Stimulated activated CD4-positive, alpha-beta T cell treated with anti-CD3 and anti-CD28 coated beads, Interleukin-2, amount 100 ng/mL, for 4 hours (primary cell): ENCODE results near the gene ARHGEF33.
"Not testable (repeated sequence)": the region's sequence is repeated elsewhere in the genome, so short reads cannot be mapped to it uniquely, and the experiment has no call there.

Source experiments
- DNase-seq: peaks from one replicate; pipeline ENCODE4 v3.0.0-alpha.2; 2020; ENCODE audit warnings: low read depth

Gene ARHGEF33

DNA sequence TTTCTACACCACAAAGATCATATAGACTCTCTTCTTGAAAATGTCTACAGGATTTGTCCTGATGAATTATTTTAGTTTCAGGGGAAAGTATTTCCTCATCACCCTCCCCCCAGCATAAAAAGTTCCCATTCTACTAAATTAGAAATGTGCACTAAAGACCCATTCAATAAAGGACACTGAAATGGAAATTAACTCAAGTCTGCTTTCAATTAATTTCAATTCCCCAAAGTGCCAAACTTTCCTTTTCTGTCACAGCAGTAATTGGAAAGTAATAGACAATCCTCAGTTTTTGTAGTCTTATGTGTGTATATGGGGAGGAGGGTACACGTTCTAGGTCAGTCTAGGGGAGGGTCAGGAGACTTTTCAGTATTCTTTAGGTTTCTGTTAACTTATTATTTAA is 21.5 kb downstream of the ARHGEF33 start:
- DNase-seq = no peak

DNA sequence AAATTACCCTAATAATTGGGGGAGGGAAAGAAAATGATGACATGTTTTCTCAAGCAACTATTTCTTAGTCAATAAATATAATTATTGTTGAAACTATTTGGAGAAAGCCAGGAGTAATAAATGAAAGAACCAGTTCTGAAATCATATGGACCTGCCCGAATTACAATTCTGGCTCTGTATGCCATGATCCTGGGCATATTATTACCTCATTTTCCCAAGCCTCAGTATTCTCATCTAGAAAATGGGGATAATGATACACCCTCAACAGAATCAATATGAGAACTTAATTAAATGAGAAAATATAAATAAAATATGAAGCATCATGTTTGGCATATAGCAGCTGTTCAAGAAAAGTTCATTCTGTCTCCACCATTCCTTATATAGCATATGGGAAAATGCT is 22.9 kb downstream of the ARHGEF33 start:
- DNase-seq = no peak

DNA sequence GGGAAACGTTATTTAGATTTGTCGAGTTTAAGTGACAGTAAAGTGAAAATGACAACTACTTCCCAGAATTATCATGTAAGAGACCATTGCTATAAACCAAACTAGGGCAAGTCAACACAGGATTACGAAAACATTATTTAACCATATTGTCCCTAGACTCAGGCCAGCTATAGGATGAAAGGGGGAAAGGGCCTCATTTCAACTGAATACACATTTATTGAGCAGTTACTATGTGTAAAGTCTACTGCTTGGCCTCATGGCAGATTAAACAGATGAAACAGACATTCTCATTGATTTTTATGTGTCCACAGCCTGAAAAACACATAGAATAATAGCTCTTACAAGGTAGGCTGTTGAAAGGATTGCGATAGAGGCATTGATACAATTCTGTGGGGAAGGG is 32.7 kb downstream of the ARHGEF33 start:
- no peak for DNase-seq

DNA sequence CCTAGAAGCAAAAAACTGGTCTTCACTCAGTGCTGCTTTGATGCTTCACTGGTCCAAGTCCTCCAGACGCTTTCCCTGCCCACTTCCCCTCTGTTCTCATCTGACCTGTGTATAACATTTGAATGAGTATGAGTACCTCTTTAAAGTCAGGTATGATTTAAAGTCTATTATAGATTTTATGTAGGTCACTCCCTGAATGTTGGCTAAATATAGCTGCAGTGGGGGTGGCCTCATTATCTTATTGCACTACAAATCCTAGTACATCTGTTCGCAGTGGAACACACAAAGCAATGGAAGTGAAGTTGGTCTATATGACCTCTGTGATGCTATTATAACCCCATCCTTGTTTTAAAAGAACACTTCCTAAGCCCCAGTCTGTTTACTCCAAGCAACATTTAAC is 33.2 kb downstream of the ARHGEF33 start:
- no peak for DNase-seq

DNA sequence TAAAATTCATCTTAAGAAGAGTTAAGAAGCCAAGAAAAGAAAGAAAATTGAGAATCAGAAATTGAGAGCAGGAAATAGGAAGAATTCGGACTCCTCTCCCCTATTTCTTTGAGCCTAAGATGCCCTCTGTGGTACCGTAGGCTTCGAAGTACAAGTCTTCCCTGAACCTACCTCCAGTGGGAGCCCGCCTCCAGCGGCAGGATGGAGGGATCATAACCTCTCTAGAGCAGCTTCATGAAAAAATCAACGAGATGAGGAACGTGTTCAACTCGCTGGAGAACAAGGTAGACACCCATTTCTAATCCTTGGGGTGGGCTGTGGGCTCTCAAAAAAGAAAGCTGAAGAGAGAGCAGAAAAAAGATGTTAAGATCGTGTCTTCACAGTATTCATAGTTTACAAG is 36.3 kb downstream of the ARHGEF33 start:
- no peak for DNase-seq

DNA sequence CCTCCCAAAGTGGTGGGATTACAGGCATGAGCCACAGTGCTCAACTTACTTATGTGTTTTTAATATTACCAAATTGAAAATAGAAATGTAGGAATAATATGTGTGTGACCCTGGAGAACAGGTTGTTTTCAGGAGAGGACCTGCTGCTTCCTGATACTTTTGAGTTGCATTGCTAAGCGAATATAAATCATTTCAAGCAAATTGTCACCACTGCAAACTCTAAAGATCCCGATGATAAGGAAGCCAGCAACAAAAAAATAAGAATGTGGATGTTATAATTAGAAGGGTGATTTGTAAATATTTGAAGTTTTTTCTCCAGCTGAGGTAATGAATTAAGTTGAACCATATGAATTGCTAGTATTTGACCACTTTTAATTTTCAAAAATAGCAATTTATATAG is 40.9 kb downstream of the ARHGEF33 start:
- DNase-seq = no peak

DNA sequence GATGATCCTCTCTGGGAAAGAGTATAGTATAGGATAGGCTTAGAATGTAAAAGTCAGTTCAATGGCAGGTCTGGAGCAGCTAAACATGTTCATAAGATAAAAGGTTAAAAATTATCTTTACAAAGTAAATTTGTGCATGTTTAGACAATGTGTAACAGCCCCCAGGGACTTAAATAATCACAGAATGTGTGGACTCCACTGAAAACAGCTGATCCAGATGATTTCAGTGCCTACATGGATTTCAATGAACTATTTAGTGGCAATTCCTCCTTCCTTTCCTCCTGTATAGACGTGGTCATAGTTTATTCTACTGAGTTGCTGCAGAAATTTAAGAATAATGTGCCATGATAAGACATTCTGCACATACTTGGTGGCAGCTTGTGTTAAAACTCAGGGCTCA is 42.9 kb downstream of the ARHGEF33 start:
- no peak for DNase-seq

DNA sequence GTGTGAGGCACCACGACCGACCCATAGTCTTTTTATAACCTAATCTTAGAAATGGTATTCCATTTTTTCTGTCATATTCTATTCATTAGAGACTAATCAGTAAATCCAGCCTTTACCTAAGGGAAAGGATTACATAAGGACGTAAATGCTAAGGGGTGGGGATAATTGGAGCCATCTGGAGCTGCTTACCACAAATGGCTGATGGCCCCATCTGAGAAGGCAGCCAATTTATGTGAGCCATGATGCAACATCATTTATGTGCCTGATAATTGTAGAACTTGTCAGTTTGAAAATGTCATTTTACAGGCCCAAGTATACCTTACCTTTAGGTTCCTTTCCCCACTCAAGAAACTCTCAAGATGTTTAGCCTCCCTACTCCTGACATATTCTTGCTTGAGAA is 44.0 kb downstream of the ARHGEF33 start:
- no peak for DNase-seq

DNA sequence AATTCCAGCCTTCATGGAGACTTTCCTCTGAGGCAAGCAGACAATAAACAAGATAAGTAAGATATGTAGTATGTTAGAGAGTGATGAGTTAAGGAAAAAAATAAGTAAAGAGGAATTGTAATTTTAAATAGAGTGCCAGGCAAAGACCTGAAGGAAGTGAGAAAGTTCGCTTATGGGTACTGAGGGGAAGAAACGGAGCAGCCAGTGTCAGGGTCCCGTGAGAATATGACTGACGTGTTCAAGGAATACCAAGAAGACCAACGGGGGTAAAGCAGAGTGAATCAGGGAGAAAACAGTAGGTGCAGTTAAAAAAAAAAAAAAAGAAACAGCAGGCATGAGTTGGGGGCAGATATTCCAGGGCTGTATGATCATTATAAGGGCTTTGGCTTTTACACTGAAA is 45.1 kb downstream of the ARHGEF33 start:
- no peak for DNase-seq

DNA sequence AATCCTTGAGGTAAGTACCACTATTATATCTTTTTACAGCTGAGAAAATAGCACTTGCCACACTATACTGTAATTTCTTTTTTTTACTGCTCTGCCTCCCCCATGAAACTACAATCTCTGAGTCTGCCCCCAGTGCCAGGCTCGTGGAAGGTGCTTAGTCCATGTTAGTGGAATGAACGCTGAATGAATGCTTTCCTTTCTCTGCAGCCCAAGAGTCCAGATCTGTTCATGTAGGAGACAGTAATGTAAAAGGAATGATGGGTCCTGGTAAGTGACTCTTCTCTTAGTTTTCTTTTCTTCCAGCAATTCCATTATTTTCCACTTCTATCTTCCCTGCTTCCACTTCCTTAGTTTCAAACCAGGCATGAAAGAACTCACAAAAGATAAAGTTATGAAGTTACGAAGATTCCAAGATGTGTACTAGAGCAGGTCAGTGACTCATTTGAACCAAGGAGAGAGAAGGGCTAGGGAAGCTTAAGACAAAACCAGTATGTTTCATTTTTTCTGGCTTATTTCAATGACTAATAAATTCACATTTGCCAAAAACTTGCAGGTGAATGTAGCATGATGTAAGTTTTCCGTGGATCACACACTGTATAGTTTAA is 46.0 kb downstream of the ARHGEF33 start:
- no peak for DNase-seq

DNA sequence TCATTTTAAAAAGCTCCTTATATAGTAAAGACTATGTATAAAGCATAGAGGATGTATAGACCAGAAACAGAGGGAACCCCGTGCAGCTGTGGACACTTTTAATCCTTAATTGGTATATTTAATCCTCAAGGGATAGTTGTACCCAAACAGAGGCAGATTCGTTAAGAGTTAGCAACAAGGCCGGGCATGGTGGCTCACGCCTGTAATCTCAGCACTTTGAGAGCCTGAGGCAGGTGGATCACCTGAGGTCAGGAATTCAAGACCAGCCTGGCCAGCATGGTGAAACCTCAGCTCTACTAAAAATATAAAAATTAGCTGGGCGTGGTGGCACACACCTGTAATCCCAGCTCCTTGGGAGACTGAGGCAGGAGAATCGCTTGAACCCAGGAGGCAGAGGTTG is 46.8 kb downstream of the ARHGEF33 start:
- not testable (repeated sequence) for DNase-seq

DNA sequence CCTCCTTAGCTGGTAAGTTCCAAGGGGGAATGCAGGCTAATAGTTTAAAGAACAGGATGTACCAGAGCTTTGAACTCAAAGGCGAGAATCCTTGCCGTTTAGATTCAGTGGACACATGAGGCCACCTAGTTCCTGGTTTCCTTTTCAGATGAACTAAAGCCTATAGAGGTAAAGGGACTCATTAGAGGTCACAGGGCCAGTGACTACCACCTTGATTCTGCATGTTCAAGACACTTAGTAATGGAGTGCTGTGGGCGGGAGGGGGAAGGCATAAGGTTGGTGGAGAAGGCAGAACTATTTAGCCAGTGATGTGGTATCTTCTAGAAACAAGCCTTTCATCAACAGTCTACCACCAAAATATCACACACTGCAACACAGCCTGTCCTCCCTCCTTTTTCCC is 47.9 kb downstream of the ARHGEF33 start:
- no peak for DNase-seq

DNA sequence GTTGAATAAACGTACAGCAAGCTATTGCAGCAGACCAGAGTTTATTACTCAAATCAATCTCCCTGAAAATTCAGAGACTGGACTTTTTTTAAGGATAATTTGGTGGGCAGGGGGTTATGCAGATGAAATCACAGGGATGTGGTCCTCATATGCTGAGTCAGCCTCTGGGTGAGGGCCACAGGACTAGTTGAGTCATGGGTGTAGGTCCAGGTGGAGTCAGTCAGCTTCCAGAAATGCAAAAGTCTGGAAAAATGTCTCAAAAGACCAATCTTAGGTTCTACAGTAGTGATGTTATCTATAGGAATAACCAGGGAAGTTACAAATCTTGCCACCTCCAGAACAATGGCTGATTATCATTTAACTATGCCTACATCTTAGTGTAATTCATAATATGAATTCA is 51.1 kb downstream of the ARHGEF33 start:
- DNase-seq = no peak

DNA sequence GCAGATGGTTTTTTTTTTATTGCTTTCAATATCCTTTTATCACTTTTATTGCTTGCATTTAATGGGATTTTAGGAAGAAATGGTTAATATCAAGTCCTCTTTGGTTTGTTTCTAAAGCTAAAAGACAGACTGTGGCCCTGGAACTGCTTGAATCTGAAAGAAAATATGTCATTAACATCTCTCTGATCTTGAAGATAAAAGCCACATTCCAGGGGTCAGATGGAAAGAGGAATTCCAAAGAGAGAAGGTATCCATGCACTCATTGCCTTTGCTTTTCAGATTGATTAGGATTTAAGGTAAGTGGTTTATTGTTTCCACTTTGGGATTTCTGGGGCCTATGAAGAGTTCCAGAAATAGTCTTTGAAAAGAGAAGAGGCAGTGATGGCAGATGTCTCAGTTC is 54.1 kb downstream of the ARHGEF33 start:
- DNase-seq = no peak

DNA sequence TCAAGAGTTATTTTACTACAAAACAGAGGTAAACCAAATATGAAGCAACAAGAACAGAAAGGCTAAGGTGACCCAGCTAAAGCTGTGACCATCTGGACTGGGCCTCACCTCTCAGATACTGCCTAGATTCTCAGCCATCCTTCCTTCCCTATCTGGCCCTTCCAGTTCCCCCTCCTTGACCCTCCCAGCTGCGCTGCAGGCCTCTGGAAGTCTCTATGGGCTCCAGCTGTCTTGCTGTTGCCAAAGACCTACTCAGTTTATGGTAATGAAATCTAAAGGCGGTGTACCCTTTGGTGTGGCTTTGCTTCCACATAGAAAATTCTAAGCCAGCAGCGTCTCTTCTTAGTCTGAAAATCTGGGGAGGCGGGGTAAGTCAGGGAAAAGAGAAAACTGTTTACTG is 55.7 kb downstream of the ARHGEF33 start:
- DNase-seq = no peak

DNA sequence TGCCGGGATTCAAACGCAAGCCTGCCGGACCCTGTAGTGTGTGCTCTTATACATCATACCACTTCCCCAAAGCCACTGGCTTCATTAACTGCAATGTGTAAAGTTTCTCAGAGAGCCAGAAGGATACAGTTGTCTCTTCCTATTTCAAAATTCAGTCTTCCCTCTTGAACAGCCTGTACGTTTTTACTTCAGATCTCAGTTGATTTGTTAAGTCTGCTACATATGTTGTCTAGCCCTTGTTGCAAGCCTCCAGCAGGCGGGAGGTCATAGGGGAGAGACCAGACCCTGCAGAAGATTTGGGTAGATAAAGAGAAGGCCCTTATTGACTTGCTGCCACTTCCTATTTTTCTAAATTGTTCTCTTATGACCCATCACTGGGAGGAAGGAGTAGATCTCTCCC is 56.2 kb downstream of the ARHGEF33 start:
- no peak for DNase-seq

DNA sequence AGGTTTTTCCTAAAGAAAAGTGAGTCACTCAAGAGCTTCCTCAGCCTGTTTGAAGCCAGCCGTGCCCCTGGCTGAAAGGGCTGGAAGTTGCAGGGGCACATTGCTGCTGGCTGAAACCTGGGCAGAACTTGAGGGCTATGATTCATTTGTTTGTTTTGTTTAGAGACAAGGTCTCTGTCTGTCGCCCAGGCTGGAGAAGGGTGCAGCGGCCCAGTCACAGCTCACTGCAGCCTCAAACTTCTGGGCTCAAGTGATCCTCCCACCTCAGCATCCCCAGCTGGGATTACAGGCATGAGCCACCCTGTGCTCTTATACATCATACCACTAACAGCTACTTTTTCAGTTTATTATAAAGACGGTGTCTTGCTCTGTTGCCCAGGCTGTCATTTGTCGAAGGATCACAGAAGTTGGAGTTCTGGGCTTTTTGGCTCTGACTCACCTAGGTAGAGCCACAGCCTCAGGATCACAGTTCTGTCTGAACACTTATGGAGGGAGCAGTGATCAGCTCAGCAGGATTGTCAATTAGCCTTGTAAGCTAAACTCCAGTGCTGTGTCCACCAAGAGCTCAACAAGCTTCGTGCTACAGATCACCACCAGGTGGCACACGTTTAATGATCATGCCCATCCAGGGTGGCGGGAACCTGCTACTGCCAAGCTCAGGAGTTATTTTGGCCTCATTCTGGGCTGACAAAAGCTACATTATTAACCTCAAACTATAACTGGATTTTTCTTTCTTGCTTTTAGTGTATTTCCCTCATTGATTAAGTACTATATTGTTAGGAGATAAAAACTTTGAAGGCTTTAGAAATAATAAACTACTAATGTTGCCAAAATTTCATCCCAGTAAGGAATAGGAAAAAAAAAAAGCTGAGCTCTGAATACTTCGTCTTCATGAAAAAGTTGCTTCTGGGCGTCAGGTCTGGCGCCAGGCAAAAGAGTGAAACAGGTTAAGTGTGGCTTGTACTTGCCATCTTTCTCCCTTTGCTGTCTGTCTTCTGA is 57.9 kb downstream of the ARHGEF33 start:
- peak; percentile 32 for DNase-seq

DNA sequence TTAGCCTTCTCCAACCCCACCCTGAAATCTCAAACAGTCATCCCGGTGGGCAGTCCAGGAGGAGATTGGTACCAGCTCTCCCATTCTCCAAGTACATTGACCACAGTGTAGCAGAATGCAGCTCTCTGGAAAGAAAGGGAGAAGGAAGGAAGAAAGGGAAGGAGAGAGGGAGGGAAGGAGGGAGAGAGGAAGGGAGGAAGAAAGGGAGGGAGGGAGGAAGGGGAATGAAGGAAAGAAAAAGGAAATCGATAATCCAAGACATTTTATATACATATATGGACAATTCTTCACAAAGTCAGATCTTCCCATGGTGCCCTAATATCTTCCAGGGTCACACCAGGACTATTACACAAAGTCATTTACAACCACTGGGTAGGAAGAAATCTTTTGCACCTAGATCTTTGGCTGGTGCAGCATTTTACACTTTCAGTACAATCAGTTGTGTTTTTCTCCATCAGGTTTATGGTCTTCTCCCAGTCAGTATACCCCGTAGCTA is 58.8 kb downstream of the ARHGEF33 start:
- DNase-seq = no peak

DNA sequence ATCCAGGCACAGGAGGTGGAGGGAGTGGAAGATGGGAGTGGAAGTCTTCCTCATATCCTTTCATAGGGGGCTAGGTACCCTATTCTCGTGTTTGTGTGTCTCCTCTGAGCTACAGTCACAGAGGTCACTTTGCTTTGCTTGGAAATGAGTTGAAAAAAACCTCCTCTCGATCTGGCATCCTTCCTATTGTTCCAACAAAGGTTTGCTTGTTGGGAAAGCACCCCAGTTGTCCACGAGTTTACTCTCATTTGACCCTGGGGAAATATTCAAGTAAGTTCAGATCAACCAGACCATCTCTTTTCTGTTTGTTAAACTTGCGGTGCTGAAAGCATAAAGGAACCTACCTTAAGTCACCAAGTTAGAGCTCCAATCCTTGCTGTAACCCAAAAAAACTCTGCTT is 59.3 kb downstream of the ARHGEF33 start:
- DNase-seq = no peak

DNA sequence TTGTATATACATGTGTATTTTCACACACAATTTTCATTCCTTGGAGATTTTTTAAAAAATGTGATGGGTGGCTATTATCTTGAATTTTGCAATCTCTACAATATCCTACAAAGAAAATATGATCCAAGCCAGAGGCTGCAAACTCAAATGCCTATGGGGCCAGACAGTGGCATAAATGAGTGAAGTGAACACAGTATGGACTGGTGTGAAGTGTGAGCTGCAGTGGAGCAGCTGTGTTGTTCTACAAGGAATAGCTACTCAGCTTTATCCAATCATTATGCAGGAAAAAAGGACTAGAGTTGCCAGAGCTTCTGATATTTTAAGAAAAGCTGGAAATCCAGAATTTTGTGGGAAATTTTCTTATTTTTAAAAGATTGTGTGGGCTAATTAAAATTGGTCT is 62.1 kb downstream of the ARHGEF33 start:
- no peak for DNase-seq

DNA sequence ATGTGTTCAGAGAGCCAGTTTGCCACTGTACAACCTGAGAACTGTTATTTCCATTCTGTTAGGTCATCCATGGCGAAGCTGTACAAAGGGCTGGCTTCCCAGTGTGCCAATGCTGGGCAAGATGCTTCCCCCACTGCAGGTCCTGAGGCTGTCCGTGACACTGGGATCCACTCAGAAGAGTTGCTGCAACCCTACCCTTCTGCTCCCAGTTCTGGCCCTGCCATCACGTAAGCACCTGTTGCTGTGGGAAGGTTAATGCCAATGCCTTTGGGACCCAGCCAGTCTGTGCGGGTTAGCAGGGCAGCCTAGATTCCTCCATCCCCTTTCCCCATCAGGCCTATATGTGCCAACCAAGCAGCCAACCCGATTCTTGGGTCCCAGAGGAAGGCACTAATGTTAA is 68.3 kb downstream of the ARHGEF33 start:
- no peak for DNase-seq

DNA sequence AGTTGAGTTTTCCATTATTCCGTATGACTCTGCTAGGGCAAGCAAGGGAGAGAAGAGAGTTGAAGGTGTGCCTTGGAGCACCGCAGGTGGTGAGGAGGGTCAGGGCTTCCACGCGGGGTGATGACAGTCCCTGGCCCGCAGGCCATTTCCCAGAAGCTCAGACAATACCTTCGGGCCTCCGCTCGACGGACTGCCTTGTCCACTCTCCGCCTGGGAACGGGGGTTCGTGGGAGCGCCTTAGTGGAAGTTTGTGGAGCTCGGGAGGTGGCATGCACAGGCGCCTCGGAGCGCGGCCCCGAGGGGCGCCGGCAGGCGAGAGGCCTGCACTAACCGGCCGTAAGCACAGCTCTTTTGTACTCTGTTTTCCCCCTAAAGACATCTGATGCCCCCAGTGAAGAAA is 69.8 kb downstream of the ARHGEF33 start:
- DNase-seq = no peak

DNA sequence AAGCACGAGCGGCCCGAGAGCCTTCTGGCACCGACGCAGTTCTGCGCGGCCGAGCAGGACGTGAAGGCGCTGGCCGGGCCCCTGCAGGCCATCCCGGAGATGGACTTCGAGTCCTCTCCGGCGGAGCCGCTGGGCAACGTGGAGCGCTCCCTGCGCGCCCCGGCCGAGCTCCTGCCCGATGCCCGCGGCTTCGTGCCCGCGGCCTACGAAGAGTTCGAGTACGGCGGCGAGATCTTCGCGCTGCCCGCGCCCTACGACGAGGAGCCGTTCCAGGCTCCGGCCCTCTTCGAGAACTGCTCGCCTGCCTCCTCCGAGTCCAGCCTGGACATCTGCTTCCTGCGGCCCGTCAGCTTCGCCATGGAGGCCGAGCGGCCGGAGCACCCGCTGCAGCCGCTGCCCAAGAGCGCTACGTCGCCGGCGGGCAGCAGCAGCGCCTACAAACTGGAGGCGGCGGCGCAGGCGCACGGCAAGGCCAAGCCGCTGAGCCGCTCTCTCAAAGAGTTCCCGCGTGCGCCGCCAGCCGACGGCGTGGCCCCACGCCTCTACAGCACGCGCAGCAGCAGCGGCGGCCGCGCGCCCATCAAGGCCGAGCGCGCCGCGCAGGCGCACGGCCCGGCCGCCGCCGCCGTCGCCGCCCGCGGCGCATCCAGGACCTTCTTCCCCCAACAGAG is 70.4 kb downstream of the ARHGEF33 start:
- peak; percentile 53 for DNase-seq
